Measurements from ENCODE around the gene MAGEA4. TPM values are rescaled to one million over a fixed set of nuclear protein-coding genes. Genes with fewer than 3 reads are reported as not detected.

MAGEA4 gene
- total and polyA plus RNA-seq, 2 donors (not counting 3 experiments of a cell fraction or from before 2014, with no cell fraction given): not detected

GRCh38 chrX:151966236-151966635 lies 53.5 kb downstream of the MAGEA4 start:
- H3K9me1 ChIP-seq (replicated peaks; ENCODE audit: control insufficient read depth, extremely low read depth, insufficient read depth, low read length): no peaks in the 10 kb centered on the region
- intact Hi-C loops (cut with micrococcal nuclease): no loop called here
- no peak overlapping the region for H3K9ac ChIP-seq (replicated peaks; ENCODE audit: extremely low read depth, insufficient read depth, low read length)
- FAIRE-seq (no peak), DNase-seq (ENCODE audit: low read depth, low spot score) (no peak)
- H3K4me1 ChIP-seq (ENCODE audit: control insufficient read depth, extremely low read depth, insufficient read depth, low read length): peaks cover 6% of the 10 kb centered on the region
- peaks cover 5 to 9% of the 10 kb centered on the region in 2 experiments for H3K36me3 ChIP-seq (ENCODE audit: control insufficient read depth in 2 of 2, extremely low read depth in 1 of 2, insufficient read depth in 2 of 2, low read length in 2 of 2)
- ChIA-PET CTCF (no interaction called here), POLR2A (no interaction called here)
- peaks cover 5% of the 10 kb centered on the region for H3K79me2 ChIP-seq (ENCODE audit: control insufficient read depth, insufficient read depth, low read length)
- H3K9me3 ChIP-seq (replicated peaks; ENCODE audit: control insufficient read depth, insufficient read depth, low read length): no peaks in the 10 kb centered on the region
- dilution Hi-C loops (cut with MboI; ENCODE audit: extremely low pct_ligation_motif_present, low sequenced_read_pairs): no loop called here
- H3K27me3 ChIP-seq (ENCODE audit: control insufficient read depth in 2 of 2, insufficient read depth in 2 of 2, low read length in 2 of 2): no peaks in the 10 kb centered on the region
- H2AFZ ChIP-seq (ENCODE audit: low read depth, low read length): no peak overlapping the region
- no peak overlapping the region for H3K27ac ChIP-seq (ENCODE audit: insufficient read depth, low read depth, low read length)
- no peak overlapping the region for H3K4me2 ChIP-seq (ENCODE audit: insufficient read depth, low read length)
- no peak overlapping the region for H3K4me3 ChIP-seq (replicated peaks in 1 of 3; ENCODE audit: insufficient read depth in 1 of 3, low read depth in 1 of 3, low read length in 3 of 3)
- BruUV-seq (replicated peaks): no TSS peak
- H4K20me1 ChIP-seq (replicated peaks; ENCODE audit: control insufficient read depth, extremely low read depth, insufficient read depth, low read length): no peaks in the 10 kb centered on the region
- TF ChIP-seq POLR2AphosphoS5 (IDR thresholded peaks at IDR 0.05; ENCODE audit: insufficient read depth, low read depth, low read length) (no peak), EZH2 (IDR thresholded peaks at IDR 0.05; ENCODE audit: borderline replicate concordance, low read depth, low read length, severe bottlenecking) (no peak), CTCF (IDR thresholded peaks at IDR 0.05; ENCODE audit: extremely low read depth in 1 of 2, insufficient read depth in 1 of 2, low read depth in 1 of 2, low read length in 2 of 2) (no peak), FOS (IDR thresholded peaks at IDR 0.05; ENCODE audit: borderline replicate concordance, insufficient read depth, low read length) (no peak), GATA2 (IDR thresholded peaks at IDR 0.05; ENCODE audit: insufficient read depth, insufficient read length, low read depth, low read length) (no peak), JUN (IDR thresholded peaks at IDR 0.05; ENCODE audit: borderline replicate concordance, insufficient read depth, insufficient read length, low read depth) (no peak), POLR2A (IDR thresholded peaks at IDR 0.05; ENCODE audit: low read depth, low read length) (no peak), MYC (IDR thresholded peaks at IDR 0.05; ENCODE audit: low read depth, low read length) (no peak)
- TF ChIP-seq, protein P1, sequence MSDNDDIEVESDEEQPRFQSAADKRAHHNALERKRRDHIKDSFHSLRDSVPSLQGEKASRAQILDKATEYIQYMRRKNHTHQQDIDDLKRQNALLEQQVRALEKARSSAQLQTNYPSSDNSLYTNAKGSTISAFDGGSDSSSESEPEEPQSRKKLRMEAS (IDR thresholded peaks at IDR 0.05; ENCODE audit: insufficient read depth, insufficient read length): no peak
